ENCODE results near the gene NEDD8.

DNA sequence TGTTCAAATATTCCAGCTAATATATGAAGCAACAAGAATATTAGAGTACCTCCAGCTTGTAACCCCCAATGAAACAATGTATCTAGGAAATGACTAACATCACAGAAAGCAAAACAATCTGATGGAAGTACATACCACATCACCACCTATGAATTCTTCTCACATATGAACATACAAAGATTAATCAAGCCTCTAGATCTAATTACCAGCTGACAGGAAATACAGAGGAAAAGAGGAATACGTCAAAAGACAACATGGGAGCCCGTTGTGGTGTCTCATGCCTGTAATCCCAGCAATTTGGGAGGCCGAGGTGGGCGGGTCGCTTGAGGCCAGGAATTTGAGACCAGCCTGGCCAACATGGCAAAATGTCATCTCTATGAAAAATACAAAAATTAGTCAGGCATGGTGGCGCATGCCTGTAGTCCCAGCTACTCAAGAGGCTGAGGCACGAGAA is 7.5 kb downstream of the NEDD8 start:
- TF ChIP-seq POLR2AphosphoS5 (IDR thresholded peaks at IDR 0.05): no peak
- TF ChIP-seq MXI1 (conservative IDR thresholded peaks at IDR 0.05; ENCODE audit: poor library complexity, severe bottlenecking): no peak
- no peak for TF ChIP-seq CTCF (IDR thresholded peaks at IDR 0.05; ENCODE audit: poor library complexity, severe bottlenecking)
- TF ChIP-seq EP300 (conservative IDR thresholded peaks at IDR 0.05; ENCODE audit: poor library complexity, severe bottlenecking): no peak
- TF ChIP-seq EZH2 (IDR thresholded peaks at IDR 0.05; ENCODE audit: borderline replicate concordance, insufficient read depth, low read length, poor library complexity, severe bottlenecking): no peak
- TF ChIP-seq RAD21 (conservative IDR thresholded peaks at IDR 0.05): no peak
